Glomerular visceral epithelial cell (primary cell): ENCODE measurements around the gene HOGA1.
A peak's percentile ranks its signal among the peaks of the same experiment; 100 is the strongest.

Experiments
- DNase-seq: peaks from one replicate; pipeline ENCODE4 v3.0.0-alpha.2; 2016; ENCODE audit errors: extremely low spot score

Gene HOGA1

GRCh38 chr10:97578171-97578844 is 5.9 kb upstream of the HOGA1 start:
- no peak for DNase-seq

GRCh38 chr10:97580421-97581367 is 3.5 kb upstream of the HOGA1 start:
- DNase-seq: no peak

- DNase-seq: no peak
Measured at GRCh38 chr10:97582169-97582568, 2.0 kb upstream of the HOGA1 start.

GRCh38 chr10:97583476-97583875 is 713 bp upstream of the HOGA1 start:
- no peak for DNase-seq

- no peak for DNase-seq
Measured at GRCh38 chr10:97584798-97585438, 729 bp downstream of the HOGA1 start.

GRCh38 chr10:97585439-97585811 is 1.2 kb downstream of the HOGA1 start:
- DNase-seq: no peak

- no peak for DNase-seq
Measured at GRCh38 chr10:97587183-97587582, 3.0 kb downstream of the HOGA1 start.

- no peak for DNase-seq
Measured at GRCh38 chr10:97589479-97589878, 5.3 kb downstream of the HOGA1 start, which contains the start of gene C10orf62. TSS of gene C10orf62 (plus strand) at chr10:97589721. CDS start at chr10:97589898, 177 bp downstream.

GRCh38 chr10:97590082-97590747 is 6.0 kb downstream of the HOGA1 start:
- no peak for DNase-seq

GRCh38 chr10:97590748-97591495 is 6.7 kb downstream of the HOGA1 start:
- DNase-seq: no peak

GRCh38 chr10:97593421-97593820 is 9.2 kb downstream of the HOGA1 start:
- no peak for DNase-seq

- peak; percentile 88 for DNase-seq
Measured at GRCh38 chr10:97596101-97597082, 12.2 kb downstream of the HOGA1 start.

- no peak for DNase-seq
Measured at GRCh38 chr10:97597778-97598177, 13.6 kb downstream of the HOGA1 start.

GRCh38 chr10:97598407-97599271 is 14.4 kb downstream of the HOGA1 start:
- no peak for DNase-seq

GRCh38 chr10:97599272-97599619 is 15.1 kb downstream of the HOGA1 start:
- no peak for DNase-seq

- DNase-seq: no peak
Measured at GRCh38 chr10:97600616-97601015, 16.4 kb downstream of the HOGA1 start.

- no peak for DNase-seq
Measured at GRCh38 chr10:97601268-97602215, 17.4 kb downstream of the HOGA1 start.

GRCh38 chr10:97607095-97607636 is 23.0 kb downstream of the HOGA1 start:
- DNase-seq: no peak
